ENCODE results near the gene P2RY13.

Gene P2RY13

GRCh38 chr3:151320131-151320530, 9.2 kb downstream of the P2RY13 start:
- DNase-seq (ENCODE audit: low spot score): no peak

GRCh38 chr3:151319628-151320027, 9.7 kb downstream of the P2RY13 start:
- DNase-seq (ENCODE audit: low spot score): peak; percentile 33

DNA sequence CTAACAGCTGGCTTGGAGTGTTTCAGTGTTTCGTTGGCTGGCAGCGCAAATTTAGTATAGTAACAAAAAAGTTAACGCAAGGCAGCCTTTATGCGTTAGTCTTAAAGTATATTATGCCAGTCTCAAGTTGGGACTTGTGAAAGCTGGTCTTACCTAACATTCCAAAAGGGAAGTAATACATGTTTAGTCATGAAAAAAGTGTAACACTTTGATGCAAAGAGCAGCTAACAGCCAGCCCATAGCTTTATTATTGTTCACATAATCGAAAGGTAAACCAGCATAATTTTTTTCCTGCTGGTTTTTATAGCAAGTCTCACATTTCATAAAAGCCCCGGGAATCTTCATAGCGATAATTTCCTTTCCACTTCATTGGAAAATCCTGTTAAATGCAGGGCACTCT, 10.4 kb downstream of the P2RY13 start:
- DNase-seq (ENCODE audit: low spot score): no peak

GRCh38 chr3:151318313-151318712, 11.0 kb downstream of the P2RY13 start:
- DNase-seq (ENCODE audit: low spot score): peak; percentile 30

- DNase-seq (ENCODE audit: low spot score): no peak
Measured at GRCh38 chr3:151316267-151316991, 12.9 kb downstream of the P2RY13 start, which contains the start of gene GPR87. GPR87 (minus strand) TSS chr3:151316820; CDS start chr3:151300100, 16,720 bp downstream.

- no peak for DNase-seq (ENCODE audit: low spot score)
Measured at GRCh38 chr3:151315846-151316245, 13.5 kb downstream of the P2RY13 start.

GRCh38 chr3:151315136-151315535, 14.2 kb downstream of the P2RY13 start:
- DNase-seq (ENCODE audit: low spot score): peak; percentile 16

DNA sequence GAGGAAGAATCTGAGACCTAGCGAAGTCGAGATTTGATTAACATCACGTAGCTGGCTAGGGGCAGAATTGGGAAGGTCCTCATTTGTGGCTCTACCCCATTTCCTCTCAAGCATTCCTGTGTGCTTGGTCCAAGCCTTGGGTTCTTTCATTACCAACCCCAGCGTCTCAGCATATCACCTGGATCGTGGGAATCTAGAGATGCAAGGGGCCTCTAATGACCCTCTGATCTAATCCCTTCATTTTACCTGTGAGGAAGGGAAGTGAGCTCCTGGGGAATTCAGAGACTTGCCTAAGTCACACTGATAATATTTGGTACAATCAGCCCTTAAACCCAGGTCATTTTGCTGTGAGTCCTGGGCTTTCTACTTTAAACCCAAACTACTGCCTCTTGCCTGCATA, 14.8 kb downstream of the P2RY13 start:
- no peak for DNase-seq (ENCODE audit: low spot score)

DNA sequence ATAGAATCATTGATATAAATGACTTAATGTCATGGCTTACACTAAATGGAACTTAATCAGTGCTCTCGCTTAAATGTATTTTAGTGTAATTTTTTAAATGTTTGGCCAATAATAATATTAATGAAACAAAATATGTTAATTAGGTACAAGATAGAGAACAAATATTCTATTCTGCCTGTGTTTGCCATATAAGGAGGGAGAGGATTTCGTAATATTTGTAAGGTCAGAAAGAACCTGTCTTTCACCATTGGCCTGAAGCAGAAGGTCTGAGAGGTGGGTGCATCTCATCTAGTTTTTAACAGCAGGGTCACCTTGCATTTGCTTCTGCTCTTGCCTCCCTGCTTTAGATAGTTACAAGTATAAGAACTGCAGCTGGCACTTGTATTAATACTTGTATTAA, 15.2 kb downstream of the P2RY13 start:
- no peak for DNase-seq (ENCODE audit: low spot score)

- DNase-seq (ENCODE audit: low spot score): no peak
Measured at GRCh38 chr3:151312972-151313371, 16.4 kb downstream of the P2RY13 start.

DNA sequence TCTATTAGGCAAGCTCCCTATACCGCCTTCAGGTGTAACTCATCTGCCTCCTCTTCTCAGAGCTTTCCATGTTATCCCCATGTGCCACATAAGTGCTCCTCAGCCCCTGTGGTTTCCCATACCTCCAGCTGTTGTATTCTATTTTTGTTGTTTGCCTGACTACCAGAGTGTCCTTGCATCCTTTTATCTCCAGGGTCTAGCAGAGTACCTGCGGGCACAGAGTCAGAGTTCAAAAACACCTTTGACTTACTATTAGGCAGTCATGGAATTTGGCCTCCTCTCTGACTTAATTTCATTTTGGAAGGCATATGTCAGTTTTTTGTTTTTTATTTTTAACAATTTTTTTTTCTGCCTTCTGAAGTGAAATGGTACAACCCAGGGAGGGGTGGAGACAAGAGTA, 19.8 kb downstream of the P2RY13 start:
- DNase-seq (ENCODE audit: low spot score): no peak

GRCh38 chr3:151307583-151308488, 21.5 kb downstream of the P2RY13 start:
- DNase-seq (ENCODE audit: low spot score): peak; percentile 26

DNA sequence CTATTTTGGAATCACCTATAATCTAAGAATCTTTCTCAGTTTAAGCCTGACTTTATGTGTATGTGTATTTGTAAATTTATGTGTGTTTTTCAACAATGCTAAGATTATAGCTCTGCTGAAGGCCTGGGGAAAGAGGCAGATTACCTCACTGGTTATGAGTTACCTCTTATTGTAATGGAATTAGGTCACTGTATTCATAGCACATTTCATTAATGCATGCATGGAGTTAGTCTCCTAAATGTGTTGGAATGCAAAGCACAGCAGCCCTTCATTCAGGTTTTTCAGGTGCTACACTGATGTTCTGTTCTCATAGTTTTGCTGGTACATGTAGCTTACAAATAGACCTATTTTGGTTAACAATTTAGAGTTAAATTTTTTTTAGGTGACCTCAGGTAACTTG, 22.2 kb downstream of the P2RY13 start:
- DNase-seq (ENCODE audit: low spot score): no peak

DNA sequence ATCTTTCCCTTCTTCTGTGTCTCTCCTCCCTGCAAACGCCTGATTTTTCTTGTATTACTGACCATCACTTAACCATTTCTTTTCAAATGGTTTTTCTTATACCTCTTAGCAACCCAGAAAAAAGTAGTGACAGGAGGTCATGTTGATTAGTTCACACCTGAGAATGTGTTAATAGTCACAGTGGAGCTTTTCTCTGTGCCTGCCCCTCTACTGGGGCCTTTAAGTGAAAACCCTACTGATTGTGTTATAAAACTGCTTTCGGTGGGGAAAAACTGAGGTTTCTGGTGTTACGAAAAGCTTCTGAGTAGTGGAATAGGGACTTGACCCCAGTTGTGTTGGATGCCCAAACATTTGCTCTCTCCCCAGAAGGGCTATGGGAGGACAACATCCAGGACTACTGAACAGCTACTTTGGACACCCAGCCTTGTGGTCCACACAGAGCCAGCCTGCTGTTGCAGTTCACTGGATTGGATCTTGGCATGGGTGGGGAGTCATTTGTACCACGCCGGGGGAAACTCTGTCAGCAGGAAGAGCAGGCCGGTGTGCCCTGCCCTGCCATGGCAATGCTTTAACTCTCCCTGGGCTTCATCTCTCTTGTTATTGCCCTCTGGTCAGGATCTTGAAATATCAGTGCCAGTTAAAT, 23.1 kb downstream of the P2RY13 start:
- no peak for DNase-seq (ENCODE audit: low spot score)

DNA sequence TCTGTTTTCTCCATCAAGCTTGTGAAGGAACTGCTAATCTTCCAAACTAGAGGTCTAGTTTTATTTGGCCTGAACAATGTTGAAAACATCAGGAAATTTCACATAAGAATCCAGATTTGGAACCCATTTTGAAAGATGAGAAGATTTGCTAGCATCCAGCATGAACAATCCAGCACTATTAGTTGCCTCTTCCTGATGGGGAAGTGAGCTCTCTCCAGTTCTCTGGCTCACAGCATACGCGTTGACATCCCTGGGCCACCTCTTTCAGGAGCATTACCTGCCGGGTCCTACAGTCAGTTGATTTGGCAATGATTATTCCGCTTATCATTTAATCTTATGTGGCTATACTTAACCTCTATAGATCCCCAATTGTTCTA, 23.6 kb downstream of the P2RY13 start:
- DNase-seq (ENCODE audit: low spot score): peak; percentile 31

DNA sequence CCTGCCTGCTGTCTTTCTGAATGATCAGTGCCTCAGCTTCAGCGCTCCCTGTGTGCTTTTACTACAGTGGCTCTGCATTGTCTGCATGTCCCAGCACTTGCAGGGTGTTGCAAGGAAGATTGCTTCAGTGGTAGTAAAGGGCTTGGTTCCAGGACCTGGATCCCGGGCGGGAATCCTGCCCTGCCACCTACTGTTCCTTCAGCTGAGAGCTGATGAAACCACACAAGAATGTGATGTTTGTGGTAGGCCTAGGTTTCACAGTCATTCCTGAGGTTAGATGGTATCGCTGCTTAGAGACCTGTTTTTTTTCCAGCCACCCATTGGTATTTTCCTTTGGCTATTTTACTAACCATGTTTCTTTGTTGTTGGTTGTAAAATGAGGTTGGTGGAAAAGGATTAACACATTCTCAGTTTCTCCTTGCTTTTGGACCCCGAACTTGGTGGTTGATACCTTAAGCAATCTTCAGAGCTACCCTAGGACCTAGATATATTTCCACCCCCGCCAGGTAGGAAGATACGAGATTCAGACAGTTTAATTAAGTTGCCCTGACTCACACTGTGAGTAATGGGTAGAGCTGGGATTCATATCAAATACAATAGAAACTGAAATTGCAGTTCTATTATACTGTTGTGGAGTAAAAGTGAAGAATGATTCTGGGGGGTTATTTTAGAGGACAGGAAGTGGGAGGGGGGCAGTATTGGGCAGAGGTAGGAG, 24.1 kb downstream of the P2RY13 start:
- DNase-seq (ENCODE audit: low spot score): peak; percentile 92

DNA sequence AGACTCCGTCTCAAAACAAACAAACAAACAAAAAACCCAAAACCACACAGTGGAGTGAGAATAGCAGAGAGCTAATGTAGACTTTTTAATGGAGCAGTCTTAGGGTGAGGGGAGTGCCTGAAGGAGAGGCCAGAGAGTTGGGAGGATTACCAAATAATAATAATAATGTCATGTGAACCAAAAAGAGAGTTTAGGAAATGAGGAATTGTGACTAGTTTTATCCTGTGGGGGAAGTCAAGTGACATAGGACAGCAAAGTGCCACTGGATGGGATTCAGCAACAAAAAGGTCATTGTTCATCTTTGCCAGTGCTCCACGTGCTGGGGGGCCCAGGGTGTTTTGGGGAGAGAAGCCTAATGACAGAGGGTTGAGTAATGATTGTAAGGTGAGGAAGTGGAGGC, 25.6 kb downstream of the P2RY13 start:
- no peak for DNase-seq (ENCODE audit: low spot score)

DNA sequence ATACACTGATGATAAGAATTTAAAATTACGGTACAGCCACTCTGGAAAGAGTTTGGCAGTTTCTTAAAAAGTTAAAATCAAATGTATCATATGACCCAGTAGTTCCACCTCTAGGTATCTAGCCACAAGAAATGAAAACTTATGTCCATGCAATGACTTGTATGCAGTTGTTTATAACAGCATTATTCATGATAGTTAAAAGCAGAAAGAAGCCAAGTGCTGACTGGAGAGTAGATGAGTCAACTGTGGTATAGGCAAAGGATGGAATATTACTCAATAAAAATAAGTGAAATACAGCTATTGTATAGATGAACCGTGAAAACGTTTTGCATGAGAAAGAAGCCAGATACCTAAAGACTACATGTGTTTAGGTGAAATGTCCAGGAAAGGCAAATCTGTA, 27.6 kb downstream of the P2RY13 start:
- DNase-seq (ENCODE audit: low spot score): peak; percentile 29

GRCh38 chr3:151300539-151300938, 28.8 kb downstream of the P2RY13 start:
- no peak for DNase-seq (ENCODE audit: low spot score)

GRCh38 chr3:151299006-151299405, 30.3 kb downstream of the P2RY13 start:
- no peak for DNase-seq (ENCODE audit: low spot score)

GRCh38 chr3:151297429-151297828, 31.9 kb downstream of the P2RY13 start:
- DNase-seq (ENCODE audit: low spot score): no peak

DNA sequence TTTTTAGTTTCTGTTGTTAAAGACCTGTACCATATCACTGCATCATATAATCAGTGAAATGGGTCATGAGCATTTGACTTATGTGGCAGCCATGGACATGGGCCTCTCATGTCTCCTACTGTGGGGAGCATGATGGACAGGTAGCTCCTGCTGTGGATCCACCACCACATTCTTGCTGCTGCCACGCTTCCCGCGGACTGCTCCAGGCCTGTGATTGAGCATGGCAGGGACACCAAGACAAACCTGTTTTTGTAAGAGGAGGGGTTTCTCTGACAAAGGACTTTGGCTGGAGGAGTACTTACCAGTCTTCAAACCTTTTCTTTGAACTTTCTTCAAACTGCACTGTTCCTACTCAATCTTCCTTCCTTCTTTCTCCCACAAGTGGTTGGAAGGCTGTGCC, 33.1 kb downstream of the P2RY13 start:
- no peak for DNase-seq (ENCODE audit: low spot score)
